RWPE2 (cell line): Measurements from ENCODE around the gene PRKCSH.

ENCODE experiments used
- ATAC-seq: fragments of 200-7000 bp; cut with Tn5 transposase; 3 replicates; pipeline ENCODE4 v1.9.1; 2021; ENCODE audit warnings: low read depth
- DNase-seq: peaks from one replicate; pipeline ENCODE4 v3.0.0-alpha.2; 2020; ENCODE audit warnings: low spot score
- H3K27ac ChIP-seq: fragments of 450-650 bp; 2 replicates; pipeline ENCODE4 v1.5.1; 2017; ENCODE audit warnings: mild to moderate bottlenecking; ENCODE audit not compliant: poor library complexity, severe bottlenecking
- H3K27me3 ChIP-seq: fragments of 250-450 bp; sonication (Bioruptor Pico); 2 replicates; pipeline ENCODE4 v1.5.1; 2021; ENCODE audit warnings: mild to moderate bottlenecking, moderate library complexity; ENCODE audit not compliant: insufficient read depth, poor library complexity, severe bottlenecking
- H3K36me3 ChIP-seq: fragments of 250-450 bp; sonication (Bioruptor Pico); 2 replicates; pipeline ENCODE4 v1.5.1; 2020; ENCODE audit warnings: low read depth, mild to moderate bottlenecking, moderate library complexity
- H3K4me1 ChIP-seq: fragments of 250-450 bp; sonication (Bioruptor Pico); 2 replicates; pipeline ENCODE4 v1.5.1; 2021; ENCODE audit warnings: mild to moderate bottlenecking, moderate library complexity; ENCODE audit not compliant: insufficient read depth, poor library complexity, severe bottlenecking
- H3K4me3 ChIP-seq: fragments of 250-450 bp; sonication (Bioruptor Pico); 2 replicates; pipeline ENCODE4 v1.5.1; 2021; ENCODE audit warnings: mild to moderate bottlenecking, moderate library complexity; ENCODE audit not compliant: severe bottlenecking
- H3K9me3 ChIP-seq: fragments of 250-450 bp; sonication (Bioruptor Pico); 2 replicates; pipeline ENCODE4 v1.5.1; 2021; ENCODE audit warnings: mild to moderate bottlenecking, moderate library complexity; ENCODE audit not compliant: severe bottlenecking
- TF ChIP-seq, protein P1 (sequence below): fragments of 450-650 bp; IDR thresholded peaks from one replicate; pipeline ENCODE4 v1.5.1; 2017; ENCODE audit warnings: mild to moderate bottlenecking, moderate library complexity; ENCODE audit not compliant: poor library complexity, severe bottlenecking

The PRKCSH gene

DNA sequence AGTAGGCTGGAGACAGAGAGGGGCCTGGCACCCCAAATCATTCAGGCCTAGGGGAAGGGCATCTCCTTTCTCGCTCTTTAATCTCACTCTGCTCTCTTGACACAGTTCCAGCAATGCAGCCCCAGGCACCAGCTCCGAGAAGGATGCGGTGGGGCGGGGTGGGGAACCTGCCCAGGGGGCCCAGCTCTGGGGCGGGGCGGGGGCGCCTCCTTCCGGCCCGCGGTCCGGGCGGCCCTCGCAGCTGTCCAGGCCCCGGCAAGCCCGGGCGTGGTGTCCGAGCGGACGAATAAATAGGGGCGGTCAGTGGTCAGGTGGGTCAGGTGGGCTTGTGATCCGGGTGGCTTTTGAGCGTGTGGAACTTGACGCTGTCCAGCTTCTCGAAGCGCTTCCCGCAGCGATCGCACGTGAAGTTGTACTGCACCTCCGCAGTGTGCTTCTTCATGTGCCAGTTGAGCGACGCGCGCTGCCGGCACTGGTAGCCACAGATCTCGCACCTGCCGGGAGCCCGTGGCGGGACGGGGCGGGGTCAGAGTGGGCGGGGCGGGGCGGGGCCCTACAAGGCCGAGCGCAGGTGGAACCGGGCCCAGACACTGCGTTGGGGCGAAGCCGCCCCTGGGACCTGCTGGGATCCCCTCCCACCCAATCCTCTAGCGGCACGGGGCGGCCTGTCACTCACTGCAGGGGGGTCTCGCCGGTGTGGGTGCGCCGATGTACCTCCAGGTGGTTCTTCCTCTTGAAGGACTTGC lies 48.1 kb downstream of the PRKCSH start:
- no peak overlapping the region for H3K4me3 ChIP-seq
- no peak overlapping the region for H3K27ac ChIP-seq
- H3K9me3 ChIP-seq = no peaks in the 10 kb centered on the region
- no peaks in the 10 kb centered on the region for H3K36me3 ChIP-seq
- H3K27me3 ChIP-seq = peaks cover 27% of the 10 kb centered on the region
- TF ChIP-seq, protein P1, sequence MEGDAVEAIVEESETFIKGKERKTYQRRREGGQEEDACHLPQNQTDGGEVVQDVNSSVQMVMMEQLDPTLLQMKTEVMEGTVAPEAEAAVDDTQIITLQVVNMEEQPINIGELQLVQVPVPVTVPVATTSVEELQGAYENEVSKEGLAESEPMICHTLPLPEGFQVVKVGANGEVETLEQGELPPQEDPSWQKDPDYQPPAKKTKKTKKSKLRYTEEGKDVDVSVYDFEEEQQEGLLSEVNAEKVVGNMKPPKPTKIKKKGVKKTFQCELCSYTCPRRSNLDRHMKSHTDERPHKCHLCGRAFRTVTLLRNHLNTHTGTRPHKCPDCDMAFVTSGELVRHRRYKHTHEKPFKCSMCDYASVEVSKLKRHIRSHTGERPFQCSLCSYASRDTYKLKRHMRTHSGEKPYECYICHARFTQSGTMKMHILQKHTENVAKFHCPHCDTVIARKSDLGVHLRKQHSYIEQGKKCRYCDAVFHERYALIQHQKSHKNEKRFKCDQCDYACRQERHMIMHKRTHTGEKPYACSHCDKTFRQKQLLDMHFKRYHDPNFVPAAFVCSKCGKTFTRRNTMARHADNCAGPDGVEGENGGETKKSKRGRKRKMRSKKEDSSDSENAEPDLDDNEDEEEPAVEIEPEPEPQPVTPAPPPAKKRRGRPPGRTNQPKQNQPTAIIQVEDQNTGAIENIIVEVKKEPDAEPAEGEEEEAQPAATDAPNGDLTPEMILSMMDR = no peak
- no peak for ATAC-seq
- H3K4me1 ChIP-seq = no peaks in the 10 kb centered on the region
- no peak for DNase-seq

DNA sequence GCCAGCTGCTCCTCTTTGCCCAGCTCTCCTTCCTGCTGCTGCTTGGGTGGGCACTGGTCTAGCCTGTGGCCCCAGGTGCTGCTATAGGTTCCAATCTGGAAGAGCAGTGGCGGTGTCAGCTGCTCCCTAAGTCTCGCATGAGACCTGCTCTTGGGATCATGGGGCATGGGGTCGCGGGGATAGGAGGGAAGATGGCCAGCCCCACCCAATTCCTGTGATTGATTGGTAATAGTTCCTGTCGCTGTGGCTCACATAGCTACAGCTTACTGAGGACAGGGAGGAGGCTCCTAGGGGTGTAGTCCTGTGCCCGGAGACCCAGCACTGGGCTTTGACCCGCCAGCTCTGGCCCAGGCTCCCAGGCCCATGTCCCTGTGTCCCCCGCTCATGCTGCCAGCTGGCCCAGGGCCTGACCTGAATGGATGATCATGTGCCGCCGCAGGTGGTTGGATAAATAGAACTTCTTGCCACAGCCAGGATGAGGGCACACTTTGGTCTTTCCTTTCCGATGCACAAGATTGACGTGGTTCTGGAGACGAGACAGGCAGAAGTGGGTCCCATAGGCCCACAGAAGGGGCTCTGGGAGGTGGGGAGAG lies 49.9 kb downstream of the PRKCSH start:
- H3K27ac ChIP-seq = no peak overlapping the region
- no peak for ATAC-seq
- H3K9me3 ChIP-seq = no peaks in the 10 kb centered on the region
- H3K36me3 ChIP-seq = no peaks in the 10 kb centered on the region
- no peak for DNase-seq
- H3K4me1 ChIP-seq = no peaks in the 10 kb centered on the region
- TF ChIP-seq, protein P1 = no peak
- H3K4me3 ChIP-seq = no peak overlapping the region
- H3K27me3 ChIP-seq = peaks cover 22% of the 10 kb centered on the region

DNA sequence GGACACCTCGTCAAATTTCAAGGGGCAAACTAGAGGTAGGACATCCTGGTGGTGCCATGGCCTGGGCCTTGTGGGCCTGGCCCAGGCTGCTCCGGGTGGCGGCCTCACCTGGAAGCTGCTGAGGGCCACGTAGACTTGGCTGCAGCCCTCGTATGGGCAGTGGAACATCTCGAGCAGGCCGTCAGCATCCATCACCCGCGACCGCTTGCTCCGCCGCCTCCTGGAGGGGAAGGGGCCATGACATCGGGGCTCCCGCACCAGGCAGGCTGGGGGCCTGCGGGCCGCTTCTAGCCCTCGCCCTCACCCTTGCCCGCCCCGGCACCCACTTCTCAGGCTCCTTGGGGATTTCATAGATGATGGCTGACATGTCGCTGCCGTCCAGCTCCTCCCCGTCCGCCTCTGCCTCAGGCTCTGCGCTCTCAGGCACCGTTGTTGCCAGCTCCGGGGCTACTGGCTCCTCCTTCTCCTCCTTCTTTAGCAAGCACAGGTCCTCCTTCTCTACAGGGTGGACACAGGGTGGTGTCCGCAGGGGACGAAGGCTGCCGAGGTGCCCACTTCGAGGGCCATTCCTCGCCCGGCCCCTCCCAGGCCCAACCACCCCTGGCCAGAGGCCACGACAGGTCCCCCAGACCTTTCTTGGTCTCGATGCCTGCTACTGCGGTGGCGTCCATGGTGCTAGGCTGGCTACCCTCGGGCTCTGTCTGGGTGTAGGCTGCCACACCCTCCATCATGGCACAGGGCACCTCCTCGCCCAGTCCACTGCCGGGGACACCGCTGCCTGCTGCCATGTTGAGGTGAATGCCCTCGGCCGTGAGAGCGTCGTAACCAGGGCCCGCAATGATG lies 51.4 kb downstream of the PRKCSH start:
- no peaks in the 10 kb centered on the region for H3K4me1 ChIP-seq
- H3K4me3 ChIP-seq = no peak overlapping the region
- TF ChIP-seq, protein P1 = no peak
- H3K27ac ChIP-seq = no peak overlapping the region
- H3K36me3 ChIP-seq = no peaks in the 10 kb centered on the region
- H3K9me3 ChIP-seq = no peaks in the 10 kb centered on the region
- DNase-seq = no peak
- H3K27me3 ChIP-seq = peaks cover 7% of the 10 kb centered on the region
- ATAC-seq = no peak

DNA sequence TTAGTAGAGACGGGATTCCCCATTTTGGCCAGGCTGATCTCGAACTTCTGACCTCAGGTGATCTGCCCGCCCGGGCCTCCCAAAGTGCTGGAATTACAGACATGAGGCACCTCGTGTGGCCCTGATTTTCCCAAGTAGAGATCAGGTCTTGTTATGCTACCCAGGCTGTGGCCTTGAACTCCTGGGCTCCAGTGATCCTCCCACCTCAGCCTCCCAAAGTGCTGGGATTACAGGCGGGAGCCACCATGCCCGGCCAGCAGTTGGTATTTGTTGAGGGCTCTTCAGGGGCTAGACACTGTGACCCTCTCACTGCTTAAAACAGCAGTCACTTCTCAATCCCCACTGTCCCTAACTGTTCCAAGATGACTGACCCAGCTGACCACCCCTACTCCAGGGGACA lies 53.9 kb downstream of the PRKCSH start:
- ATAC-seq = no peak
- TF ChIP-seq, protein P1 = no peak
- Histone ChIP-seq H3K9me3 (no peaks in the 10 kb centered on the region), H3K4me1 (no peaks in the 10 kb centered on the region), H3K36me3 (no peaks in the 10 kb centered on the region), H3K4me3 (no peak overlapping the region), H3K27ac (no peak overlapping the region), H3K27me3 (no peaks in the 10 kb centered on the region)
- DNase-seq = no peak
